HG03135 (cell line): ENCODE results near the gene RUFY3.
"Not testable (repeated sequence)": the region's sequence is repeated elsewhere in the genome, so short reads cannot be mapped to it uniquely, and the experiment has no call there.

Experiments used
- ATAC-seq: cut with Tn5 transposase; IDR thresholded peaks from one replicate; pipeline ENCODE4 v1.9.1; 2021; ENCODE audit warnings: mild to moderate bottlenecking, moderate library complexity; ENCODE audit not compliant: unreplicated experiment

The RUFY3 gene

DNA sequence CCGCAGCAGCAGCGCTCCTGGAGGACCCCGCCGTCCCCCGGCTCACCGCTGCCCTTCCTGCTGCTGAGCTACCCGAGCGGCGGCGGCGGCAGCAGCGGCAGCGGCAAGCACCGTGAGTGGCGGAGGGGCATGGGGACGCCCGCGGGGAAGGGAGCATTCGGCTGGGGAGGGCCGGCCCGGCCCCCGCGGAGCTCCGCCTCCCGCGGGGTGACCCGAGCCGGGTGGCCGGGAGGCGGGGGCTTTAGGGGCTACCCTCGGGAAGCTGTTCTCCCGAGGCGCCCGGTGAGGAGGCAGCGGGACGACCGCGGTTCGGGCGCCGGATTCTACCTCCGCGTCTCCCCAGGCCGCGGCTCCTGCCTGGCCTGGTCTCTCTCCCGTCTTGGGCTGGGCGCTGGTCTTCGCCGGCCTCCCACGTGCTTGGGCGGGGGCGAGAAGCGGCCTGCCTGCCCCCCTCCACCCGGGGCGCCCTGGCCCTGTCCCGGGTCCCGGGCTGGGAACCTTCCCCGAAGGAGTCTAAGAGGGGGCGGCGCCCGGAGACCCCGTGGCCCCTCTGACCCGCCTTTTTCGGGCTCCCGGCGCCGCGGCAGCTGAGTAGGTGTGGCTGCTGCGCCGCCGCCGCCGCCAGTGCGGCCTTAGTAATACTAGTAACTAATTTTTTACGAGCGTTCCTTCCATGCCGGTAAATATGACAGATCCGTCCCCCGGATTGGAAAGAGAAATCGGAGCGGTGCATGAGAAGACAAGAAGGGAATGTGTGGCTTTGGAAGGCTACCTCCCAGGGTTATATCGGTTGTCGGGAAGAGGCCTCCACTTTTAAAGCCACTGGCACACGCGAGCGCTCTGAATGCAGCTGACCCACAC lies 16.4 kb upstream of the RUFY3 start:
- ATAC-seq: peak; percentile 65

- ATAC-seq: no peak
Observed at GRCh38 chr4:70706044-70706461, 15.7 kb upstream of the RUFY3 start.

- no peak for ATAC-seq
Observed at GRCh38 chr4:70706516-70706915, 15.2 kb upstream of the RUFY3 start.

DNA sequence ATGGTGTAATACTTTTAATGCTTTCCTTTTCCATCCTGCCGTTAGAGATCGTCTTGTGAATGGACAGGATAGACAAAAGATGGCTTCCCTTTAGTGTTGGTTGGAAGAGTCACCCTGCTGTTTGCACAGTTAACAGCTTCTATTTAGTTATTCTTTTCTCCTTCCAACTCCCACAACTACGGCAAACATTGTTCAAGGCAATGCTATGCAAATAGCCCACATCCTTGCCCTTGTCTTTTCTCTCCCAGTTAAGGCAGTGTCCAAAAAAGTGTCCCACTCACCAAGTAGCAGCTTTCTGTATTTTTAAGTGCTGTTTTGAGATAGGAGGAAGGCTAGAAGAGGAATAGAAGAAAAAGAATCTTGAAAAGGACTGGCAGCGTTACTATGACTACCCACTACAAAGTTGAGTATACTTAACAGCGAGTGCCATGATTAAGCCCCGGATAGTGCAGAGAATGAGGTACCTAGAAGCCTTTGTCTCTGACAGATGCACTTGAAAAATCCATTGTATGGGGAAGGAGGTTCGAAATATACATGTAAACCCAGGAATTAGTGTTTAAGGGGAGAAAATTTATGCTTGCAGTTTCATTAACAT lies 12.1 kb upstream of the RUFY3 start:
- ATAC-seq: no peak

- no peak for ATAC-seq
Observed at GRCh38 chr4:70711599-70711998, 10.2 kb upstream of the RUFY3 start.

DNA sequence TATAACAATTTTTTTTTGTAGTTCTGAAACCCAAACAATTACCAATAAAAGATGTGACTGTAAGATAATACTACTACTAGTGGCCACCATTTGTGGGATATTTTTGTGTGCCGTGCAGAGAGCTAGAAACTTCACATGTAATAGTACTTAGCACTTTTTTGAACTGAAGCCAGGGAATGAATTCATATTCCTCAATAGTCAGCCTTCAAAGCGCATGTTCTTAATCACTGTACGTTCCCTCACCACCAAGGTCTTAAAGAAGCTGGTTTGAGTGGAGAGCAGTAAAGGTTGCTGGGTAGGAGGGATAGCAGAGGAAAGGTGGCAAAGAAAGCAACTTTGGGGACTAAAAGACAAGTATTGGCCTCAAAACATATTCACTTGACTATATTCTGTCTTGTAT lies 9.6 kb upstream of the RUFY3 start:
- no peak for ATAC-seq

- peak; percentile 3 for ATAC-seq
Observed at GRCh38 chr4:70712604-70713452, 8.9 kb upstream of the RUFY3 start.

GRCh38 chr4:70713453-70714078 lies 8.2 kb upstream of the RUFY3 start:
- ATAC-seq: peak; percentile 49

- ATAC-seq: peak; percentile 46
Observed at GRCh38 chr4:70714079-70714887, 7.5 kb upstream of the RUFY3 start.

- peak; percentile 7 for ATAC-seq
Observed at GRCh38 chr4:70715097-70715496, 6.7 kb upstream of the RUFY3 start.

DNA sequence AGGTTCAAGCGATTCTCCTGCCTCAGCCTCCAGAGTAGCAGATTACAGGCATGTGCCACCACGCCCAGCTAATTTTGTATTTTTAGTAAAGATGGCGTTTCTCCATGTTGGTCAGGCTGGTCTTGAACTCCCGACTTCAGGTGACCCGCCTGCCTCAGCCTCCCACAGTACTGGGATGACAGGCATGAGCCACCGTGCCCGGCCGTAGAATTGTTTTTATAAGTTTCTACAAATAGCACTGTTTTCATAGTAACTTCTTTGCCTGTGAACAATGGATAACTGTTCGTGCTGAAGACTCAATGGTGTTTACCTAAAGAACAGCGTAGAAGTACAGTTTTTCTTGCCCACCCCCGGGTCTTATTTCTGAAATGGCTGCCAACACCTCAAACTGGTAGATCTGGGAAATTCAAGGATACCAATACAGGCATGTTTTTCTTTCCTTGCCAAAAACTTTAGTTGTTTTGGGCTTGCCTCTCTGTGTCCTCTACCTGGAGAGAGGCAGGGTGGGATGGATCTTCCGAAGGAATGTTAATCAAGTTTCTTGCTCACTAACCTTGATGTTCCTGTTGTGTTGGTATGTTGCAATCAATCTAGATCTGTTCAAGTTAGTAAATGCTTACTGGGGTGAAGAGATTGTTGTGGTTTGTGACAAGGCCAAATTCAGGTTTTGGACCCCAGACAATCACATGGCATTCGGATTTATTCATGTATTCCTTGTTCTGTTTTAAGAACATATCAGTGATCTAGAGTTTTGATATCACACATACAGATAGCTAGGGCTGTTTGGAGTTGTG lies 2.8 kb upstream of the RUFY3 start:
- no peak for ATAC-seq

DNA sequence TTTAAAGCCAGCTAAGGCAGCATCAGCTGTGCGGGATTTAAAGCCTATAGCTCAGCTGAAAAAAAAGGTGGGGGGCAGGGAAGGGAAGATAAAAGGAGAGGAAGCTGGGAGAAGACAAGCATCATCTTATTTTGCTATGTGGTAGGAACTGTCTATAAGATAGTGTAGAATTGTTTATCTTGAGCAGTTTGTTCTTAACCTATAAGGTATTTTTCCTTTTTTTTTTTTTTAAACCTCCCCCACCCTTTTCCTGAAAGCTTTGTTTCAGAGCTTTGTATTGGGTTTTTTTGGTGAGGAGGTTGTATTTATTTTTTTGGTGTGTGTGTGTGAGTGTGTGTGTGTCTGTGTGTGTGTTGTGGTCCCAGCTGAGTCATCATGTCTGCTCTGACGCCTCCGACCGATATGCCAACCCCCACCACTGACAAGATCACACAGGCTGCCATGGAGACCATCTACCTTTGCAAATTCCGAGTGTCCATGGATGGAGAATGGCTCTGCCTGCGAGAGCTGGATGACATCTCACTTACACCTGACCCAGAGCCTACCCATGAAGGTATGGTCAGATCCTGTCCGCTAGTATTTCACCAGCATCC lies 531 bp downstream of the RUFY3 start:
- no peak for ATAC-seq

DNA sequence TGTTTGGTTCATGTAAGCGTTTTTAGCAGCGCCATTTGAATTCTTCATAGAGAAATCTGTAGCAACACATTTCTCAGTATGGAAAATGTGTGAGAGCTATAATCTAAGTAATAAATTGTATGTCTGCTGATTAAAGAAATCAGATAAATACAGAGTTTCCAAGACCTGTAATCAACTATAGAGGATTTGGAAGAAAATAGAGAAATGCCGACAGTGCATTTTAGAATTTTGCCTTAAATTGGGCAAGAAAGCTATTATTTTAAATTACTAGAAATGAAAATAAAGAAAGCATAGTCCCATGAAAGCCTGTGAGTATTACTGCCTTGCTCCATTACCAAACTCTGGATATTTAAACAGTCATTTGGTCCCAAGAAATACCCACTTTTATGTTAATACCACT lies 2.7 kb downstream of the RUFY3 start:
- ATAC-seq: no peak

DNA sequence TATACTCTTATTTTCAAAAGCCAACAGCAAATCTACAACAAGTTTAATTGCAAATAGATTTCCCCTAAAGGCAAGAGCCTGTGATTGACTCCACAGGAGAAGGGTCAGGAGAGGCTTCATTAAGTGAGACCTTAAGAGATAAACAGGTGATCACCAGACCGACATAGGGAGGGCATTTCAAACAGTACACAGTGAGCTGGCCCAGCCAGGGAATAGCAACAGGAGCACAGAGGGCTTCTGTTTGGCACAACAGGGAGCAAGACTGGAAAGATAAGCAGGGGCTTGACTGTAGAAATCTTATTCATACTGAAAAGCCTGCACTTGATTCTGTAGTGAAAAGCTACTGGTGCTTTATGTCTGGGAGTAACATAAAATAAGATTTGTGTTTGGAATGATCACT lies 3.9 kb downstream of the RUFY3 start:
- no peak for ATAC-seq

DNA sequence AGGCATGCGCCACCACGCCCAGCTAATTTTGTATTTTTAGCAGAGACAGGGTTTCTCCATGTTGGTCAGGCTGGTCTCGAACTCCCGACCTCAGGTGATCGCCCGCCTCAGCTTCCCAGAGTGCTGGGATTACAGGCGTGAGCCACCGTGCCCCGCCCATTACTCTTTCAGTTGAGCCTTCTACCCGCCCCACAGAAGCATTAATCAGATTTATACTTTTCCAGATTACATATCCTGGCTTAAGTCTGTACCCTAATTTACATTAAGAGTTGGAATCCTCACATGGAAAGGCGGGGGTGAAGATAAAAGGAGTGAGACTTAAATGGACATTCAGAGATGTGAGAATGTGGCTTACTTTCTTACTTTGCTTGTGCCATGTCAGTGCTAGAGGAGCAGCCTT lies 4.8 kb downstream of the RUFY3 start:
- ATAC-seq: not testable (repeated sequence)

DNA sequence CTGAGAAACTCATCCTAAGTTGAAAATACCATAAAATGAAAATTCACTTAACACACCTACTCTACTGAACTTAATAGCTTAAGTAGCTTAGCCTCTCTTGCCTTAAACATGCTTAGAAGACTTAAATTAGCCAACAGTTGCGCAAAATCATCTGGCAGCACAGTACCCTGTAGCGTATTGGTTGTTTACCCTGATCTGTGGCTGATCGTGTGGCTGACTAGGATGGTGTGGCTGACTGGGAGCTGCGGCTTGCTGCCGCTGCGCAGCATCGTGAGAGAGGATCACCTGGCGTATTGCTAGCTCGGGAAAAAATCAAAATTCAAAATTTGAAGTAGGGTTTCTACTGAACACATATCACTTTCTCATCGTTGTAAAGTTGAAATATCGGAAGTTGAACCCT lies 6.3 kb downstream of the RUFY3 start:
- no peak for ATAC-seq

GRCh38 chr4:70732878-70733277 lies 11.1 kb downstream of the RUFY3 start:
- not testable (repeated sequence) for ATAC-seq

- peak; percentile 91 for ATAC-seq
Observed at GRCh38 chr4:70734168-70734954, 12.6 kb downstream of the RUFY3 start.
